ENCODE data around the gene CD7.

The CD7 gene

GRCh38 chr17:82338858-82339633 is 21.6 kb upstream of the CD7 start:
- TF ChIP-seq FOXP2 (optimal IDR thresholded peaks at IDR 0.05; ENCODE audit: borderline replicate concordance, extremely low read depth, extremely low read length, insufficient read depth) (no peak), TAF1 (IDR thresholded peaks at IDR 0.05; ENCODE audit: borderline replicate concordance, insufficient read depth, low read length) (no peak), REST (IDR thresholded peaks at IDR 0.05; ENCODE audit: insufficient read depth in 1 of 2, low read depth in 2 of 2, low read length in 2 of 2) (no peak), POLR2AphosphoS5 (IDR thresholded peaks at IDR 0.05; ENCODE audit: low read depth, low read length) (no peak), SIN3A (IDR thresholded peaks at IDR 0.05; ENCODE audit: borderline replicate concordance, insufficient read depth, low read length) (no peak)

- TF ChIP-seq TAF1 (IDR thresholded peaks at IDR 0.05; ENCODE audit: borderline replicate concordance, insufficient read depth, low read length), result no peak
- no peak for TF ChIP-seq SIN3A (IDR thresholded peaks at IDR 0.05; ENCODE audit: borderline replicate concordance, insufficient read depth, low read length)
- TF ChIP-seq POLR2AphosphoS5 (IDR thresholded peaks at IDR 0.05; ENCODE audit: low read depth, low read length), result no peak
- no peak for TF ChIP-seq FOXP2 (optimal IDR thresholded peaks at IDR 0.05; ENCODE audit: borderline replicate concordance, extremely low read depth, extremely low read length, insufficient read depth)
Observed at GRCh38 chr17:82334622-82335394, 17.4 kb upstream of the CD7 start.

GRCh38 chr17:82334204-82334621 is 16.8 kb upstream of the CD7 start:
- TF ChIP-seq TAF1 (IDR thresholded peaks at IDR 0.05; ENCODE audit: borderline replicate concordance, insufficient read depth, low read length), result no peak
- no peak for TF ChIP-seq FOXP2 (optimal IDR thresholded peaks at IDR 0.05; ENCODE audit: borderline replicate concordance, extremely low read depth, extremely low read length, insufficient read depth)
- TF ChIP-seq SIN3A (IDR thresholded peaks at IDR 0.05; ENCODE audit: borderline replicate concordance, insufficient read depth, low read length), result no peak
- no peak for TF ChIP-seq POLR2AphosphoS5 (IDR thresholded peaks at IDR 0.05; ENCODE audit: low read depth, low read length)
- no peak for TF ChIP-seq REST (IDR thresholded peaks at IDR 0.05; ENCODE audit: insufficient read depth in 1 of 2, low read depth in 2 of 2, low read length in 2 of 2)

- TF ChIP-seq FOXP2 (optimal IDR thresholded peaks at IDR 0.05; ENCODE audit: borderline replicate concordance, extremely low read depth, extremely low read length, insufficient read depth) (no peak), TAF1 (IDR thresholded peaks at IDR 0.05; ENCODE audit: borderline replicate concordance, insufficient read depth, low read length) (no peak), SIN3A (IDR thresholded peaks at IDR 0.05; ENCODE audit: borderline replicate concordance, insufficient read depth, low read length) (no peak), POLR2AphosphoS5 (IDR thresholded peaks at IDR 0.05; ENCODE audit: low read depth, low read length) (no peak), REST (IDR thresholded peaks at IDR 0.05; ENCODE audit: insufficient read depth in 1 of 2, low read depth in 2 of 2, low read length in 2 of 2) (no peak)
Observed at GRCh38 chr17:82333279-82334171, 16.1 kb upstream of the CD7 start, which contains the start of gene SECTM1. TSS of gene SECTM1 (minus strand) at chr17:82333766. CDS start at chr17:82327240, 6,526 bp downstream.

All from PFSK-1 (cell line).